Pancreas (tissue), 10 donors: Measurements from ENCODE around the gene TYW1B. TPM values are rescaled to one million over a fixed set of nuclear protein-coding genes. Genes with fewer than 3 reads are reported as not detected.
"Not testable (repeated sequence)": the region's sequence is repeated elsewhere in the genome, so short reads cannot be mapped to it uniquely, and the experiment has no call there.

Experiments used
- ATAC-seq, 4 donors: fragments of 200-7000 bp; cut with Tn5 transposase; one replicate each; pipeline versions ENCODE4 v1.8.0 to v1.9.1; 2020; ENCODE audit warnings: mild to moderate bottlenecking in 4 of 4, moderate library complexity in 4 of 4
- DNase-seq, 6 donors: peaks; one replicate each; pipeline ENCODE4 v3.0.0-alpha.2; 2020
- FAIRE-seq: peaks from 2 replicates; lab custom pipeline; 2012; peaks lifted over from hg19 to GRCh38; lab: Jason Lieb, UNC
- H3K27ac ChIP-seq, 4 donors: fragments of 200-600 bp; sonication (generic); 1 replicate in 3 of 4; 2 replicates in 1 of 4; pipeline versions ENCODE4 v1.5.0 to v1.8.0; 2020
- H3K27me3 ChIP-seq, 4 donors: fragments of 200-600 bp; one replicate each; pipeline ENCODE4 v1.8.0; 2021
- H3K36me3 ChIP-seq, 3 donors: fragments of 200-600 bp; sonication (generic) in 1 of 3; one replicate each; pipeline versions ENCODE4 v1.5.0 to v1.8.0; 2020 to 2021
- H3K4me1 ChIP-seq, 3 donors: fragments of 200-600 bp; one replicate each; pipeline ENCODE4 v1.8.0; 2021
- H3K4me3 ChIP-seq, 4 donors: fragments of 200-600 bp; sonication (generic) in 2 of 4; one replicate each; pipeline versions ENCODE4 v1.5.0 to v1.8.0; 2020 to 2021
- H3K9me3 ChIP-seq, 4 donors: fragments of 200-600 bp; one replicate each; pipeline ENCODE4 v1.8.0; 2021
- CTCF ChIP-seq, 4 donors: fragments of 200-600 bp; sonication (generic) in 3 of 4; IDR thresholded peaks; one replicate each; pipeline versions ENCODE4 v1.5.0 to v1.8.0; 2021; ENCODE audit warnings: antibody characterized with exemption in 4 of 4
- WGBS, 2 donors: extraction: QIAGEN DNeasy Blood & Tissue Kit; methylation state at CpG; one replicate each; pipeline ENCODE4 v1.1.7; 2013; 5-methylcytosine and 5-hydroxymethylcytosine counted together
- intact Hi-C, 3 donors: fragments of 100-400 bp; cut with DNase I; formaldehyde crosslinking; loops; one replicate each; pipeline versions ENCODE4 v1.11.1 to v1.14.2; 2022
- polyA plus RNA-seq, 2 donors: library from polyadenylated mRNA; stranded (reverse); fragments of 200-250 nt; gene quantifications; one replicate each; pipeline ENCODE4 v1.2.3, GENCODE V29; 2013
- total RNA-seq, 6 donors: library from RNA; stranded (reverse); fragmentation: NEBNext Ultra II Directional in 4 of 6; extraction: Animal tissue kit (Norgen Biotek cat#: 25700) in 4 of 6; gene quantifications; one replicate each; pipeline versions ENCODE4 v1.2.1 to v1.2.4, GENCODE V29; 2021 to 2023
- donor health status: healthy with polysubstance abuse.
- donor health status: DM: no; HTN: no; CAD: no; lungs with moderate emphysema.
- donor health status: DM: no; HTN: no; CAD: no.
- donor health status: control.
- donor health status: control.
- donor health status: Bipolar disorder and iron deficiency.
- donor health status: DM: yes; HTN: yes; CAD: no.
- donor health status: DM: no; HTN: no; CAD: no.
- donor health status: DM: no; HTN: no; CAD: no.
- donor health status: DM: yes; HTN: yes; CAD: no.

The TYW1B gene
- total and polyA plus RNA-seq, 8 donors = 0.92 to 5.7 (median 1.8) TPM

GRCh38 chr7:72676880-72677279, 151.1 kb downstream of the TYW1B start:
- H3K27me3 ChIP-seq, H3K4me1 ChIP-seq, DNase-seq, FAIRE-seq, H3K9me3 ChIP-seq, H3K36me3 ChIP-seq, H3K4me3 ChIP-seq, ATAC-seq, intact Hi-C loops: not testable (repeated sequence)
- peak overlapping the region in 1 of 4 donors; percentile 27 for H3K27ac ChIP-seq
- 92 to 95% methylated on average over 6 of the region's 6 CpGs for WGBS, 2 donors

- DNase-seq, H3K27me3 ChIP-seq, H3K9me3 ChIP-seq, H3K36me3 ChIP-seq, intact Hi-C loops, H3K4me3 ChIP-seq, H3K4me1 ChIP-seq, FAIRE-seq: not testable (repeated sequence)
- 29 to 37% methylated on average over 5 of the region's 5 CpGs for WGBS, 2 donors
- ATAC-seq = peak in 2 of 4 donors; percentile 34 to 91
- peak overlapping the region in 1 of 4 donors; percentile 27 for H3K27ac ChIP-seq
These were observed 151.8 kb downstream of the TYW1B start for GRCh38 chr7:72676086-72676690.

- DNase-seq, H3K27ac ChIP-seq, H3K4me1 ChIP-seq, FAIRE-seq, H3K4me3 ChIP-seq, intact Hi-C loops, H3K9me3 ChIP-seq, H3K36me3 ChIP-seq, H3K27me3 ChIP-seq, ATAC-seq: not testable (repeated sequence)
- 84 to 89% methylated on average over 1 of the region's 2 CpGs for WGBS, 2 donors
These were observed 152.3 kb downstream of the TYW1B start for GRCh38 chr7:72675686-72676085.

- no peak for DNase-seq
- H3K9me3 ChIP-seq = no peaks in the 10 kb centered on the region
- intact Hi-C loops = no loop called here
- no peak overlapping the region for H3K27ac ChIP-seq
- no peak overlapping the region for H3K4me3 ChIP-seq
- H3K36me3 ChIP-seq = no peaks in the 10 kb centered on the region
- ATAC-seq = no peak
- no peak for FAIRE-seq
- no peak for TF ChIP-seq CTCF (IDR thresholded peaks at IDR 0.05)
- H3K4me1 ChIP-seq = peaks cover 0 to 4% (median 0%) of the 10 kb centered on the region in 3 donors
- H3K27me3 ChIP-seq = no peaks in the 10 kb centered on the region
- 93 to 95% methylated on average over 3 of the region's 3 CpGs for WGBS, 2 donors
These were observed 153.6 kb downstream of the TYW1B start for GRCh38 chr7:72674394-72674793.

- H3K36me3 ChIP-seq, ATAC-seq, H3K27me3 ChIP-seq, H3K27ac ChIP-seq, H3K4me3 ChIP-seq, FAIRE-seq, H3K9me3 ChIP-seq, H3K4me1 ChIP-seq, intact Hi-C loops, DNase-seq: not testable (repeated sequence)
- 25 to 28% methylated on average over 3 of the region's 3 CpGs for WGBS, 2 donors
These were observed 157.2 kb downstream of the TYW1B start for GRCh38 chr7:72670850-72671249.

- ATAC-seq, DNase-seq, H3K9me3 ChIP-seq, H3K4me1 ChIP-seq, FAIRE-seq, intact Hi-C loops, H3K36me3 ChIP-seq, H3K27ac ChIP-seq, H3K4me3 ChIP-seq, H3K27me3 ChIP-seq: not testable (repeated sequence)
- 73 to 80% methylated on average over 7 of the region's 7 CpGs for WGBS, 2 donors
These were observed 159.6 kb downstream of the TYW1B start for GRCh38 chr7:72668435-72668834.

- H3K4me1 ChIP-seq, H3K36me3 ChIP-seq, FAIRE-seq, intact Hi-C loops, ATAC-seq, H3K4me3 ChIP-seq, DNase-seq, H3K9me3 ChIP-seq, H3K27me3 ChIP-seq, H3K27ac ChIP-seq: not testable (repeated sequence)
- 58 to 65% methylated on average over 3 of the region's 3 CpGs for WGBS, 2 donors
These were observed 161.0 kb downstream of the TYW1B start for GRCh38 chr7:72667049-72667448.

- ATAC-seq = not testable (repeated sequence)
These were observed 179.4 kb downstream of the TYW1B start for GRCh38 chr7:72648574-72648973.

GRCh38 chr7:72643708-72644107, 184.3 kb downstream of the TYW1B start:
- ATAC-seq, H3K36me3 ChIP-seq, H3K27ac ChIP-seq, DNase-seq, H3K4me3 ChIP-seq, H3K4me1 ChIP-seq, intact Hi-C loops, H3K27me3 ChIP-seq, FAIRE-seq, H3K9me3 ChIP-seq: not testable (repeated sequence)
- WGBS, 2 donors = 81 to 97% methylated on average over 1 of the region's 1 CpG

More at GRCh38 chr7:72648574-72648973, 179.4 kb downstream of the TYW1B start:
- H3K27me3 ChIP-seq, intact Hi-C loops, DNase-seq, H3K4me3 ChIP-seq, FAIRE-seq, H3K9me3 ChIP-seq, H3K36me3 ChIP-seq, H3K27ac ChIP-seq, H3K4me1 ChIP-seq: not testable (repeated sequence)
- 91 to 95% methylated on average over 4 of the region's 4 CpGs for WGBS, 2 donors

GRCh38 chr7:72641485-72642248, 186.3 kb downstream of the TYW1B start:
- FAIRE-seq, H3K27me3 ChIP-seq, intact Hi-C loops, H3K4me3 ChIP-seq, H3K27ac ChIP-seq, H3K9me3 ChIP-seq, H3K4me1 ChIP-seq, ATAC-seq, DNase-seq, H3K36me3 ChIP-seq: not testable (repeated sequence)
- 87% methylated on average over 5 of the region's 5 CpGs for WGBS, 2 donors

- H3K36me3 ChIP-seq, H3K27me3 ChIP-seq, H3K27ac ChIP-seq, H3K4me3 ChIP-seq, DNase-seq, H3K9me3 ChIP-seq, intact Hi-C loops, FAIRE-seq, ATAC-seq, H3K4me1 ChIP-seq: not testable (repeated sequence)
- WGBS, 2 donors = 88% methylated on average over 2 of the region's 2 CpGs
These were observed 187.3 kb downstream of the TYW1B start for GRCh38 chr7:72640740-72641139.
